ES-I3 (cell line): Measurements from ENCODE around the gene TFE3.

Experiments
- H3K36me3 ChIP-seq: 2 replicates; pipeline ENCODE4 v1.6.1; 2013; ENCODE audit warnings: mild to moderate bottlenecking, low read length, control low read depth, moderate library complexity; ENCODE audit not compliant: insufficient read depth
- H3K4me1 ChIP-seq: 2 replicates; pipeline ENCODE4 v1.6.1; 2013; ENCODE audit warnings: mild to moderate bottlenecking, control low read depth, low read length; ENCODE audit not compliant: insufficient read depth
- H3K9ac ChIP-seq: 2 replicates; pipeline ENCODE4 v1.6.1; 2013; ENCODE audit warnings: low read depth, mild to moderate bottlenecking, low read length, moderate library complexity
- H3K9me3 ChIP-seq: 2 replicates; pipeline ENCODE4 v1.6.1; 2013; ENCODE audit warnings: mild to moderate bottlenecking, low read length, moderate library complexity; ENCODE audit not compliant: control insufficient read depth, insufficient read depth

Gene TFE3

DNA sequence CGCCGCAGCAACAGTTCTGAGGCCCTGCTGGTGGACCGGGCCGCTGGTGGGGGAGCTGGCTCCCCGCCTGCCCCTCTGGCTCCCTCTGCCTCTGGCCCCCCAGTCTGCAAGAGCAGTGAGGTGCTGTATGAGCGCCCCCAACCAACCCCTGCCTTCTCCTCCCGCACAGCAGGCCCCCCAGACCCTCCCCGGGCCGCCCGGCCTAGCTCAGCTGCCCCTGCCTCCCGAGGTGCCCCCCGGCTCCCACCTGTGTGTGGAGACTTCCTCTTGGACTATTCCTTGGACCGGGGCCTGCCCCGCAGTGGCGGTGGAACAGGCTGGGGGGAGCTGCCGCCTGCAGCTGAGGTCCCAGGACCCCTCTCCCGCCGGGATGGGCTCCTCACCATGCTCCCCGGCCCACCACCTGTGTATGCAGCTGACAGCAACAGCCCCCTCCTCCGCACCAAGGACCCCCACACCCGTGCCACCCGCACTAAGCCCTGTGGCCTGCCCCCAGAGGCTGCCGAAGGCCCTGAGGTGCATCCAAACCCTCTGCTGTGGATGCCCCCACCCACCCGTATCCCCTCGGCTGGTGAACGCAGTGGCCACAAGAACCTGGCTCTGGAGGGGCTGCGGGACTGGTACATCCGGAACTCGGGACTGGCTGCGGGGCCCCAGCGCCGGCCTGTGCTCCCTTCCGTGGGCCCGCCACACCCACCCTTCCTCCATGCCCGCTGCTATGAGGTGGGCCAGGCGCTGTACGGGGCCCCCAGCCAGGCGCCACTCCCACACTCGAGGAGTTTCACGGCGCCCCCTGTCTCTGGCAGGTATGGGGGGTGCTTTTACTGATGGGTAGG is 24.3 kb upstream of the TFE3 start:
- H3K4me1 ChIP-seq = no peaks in the 10 kb centered on the region
- H3K36me3 ChIP-seq = peaks cover 4% of the 10 kb centered on the region; the same call in 1 of the 2 replicates
- H3K9me3 ChIP-seq = no peaks in the 10 kb centered on the region
- no peak overlapping the region for H3K9ac ChIP-seq

DNA sequence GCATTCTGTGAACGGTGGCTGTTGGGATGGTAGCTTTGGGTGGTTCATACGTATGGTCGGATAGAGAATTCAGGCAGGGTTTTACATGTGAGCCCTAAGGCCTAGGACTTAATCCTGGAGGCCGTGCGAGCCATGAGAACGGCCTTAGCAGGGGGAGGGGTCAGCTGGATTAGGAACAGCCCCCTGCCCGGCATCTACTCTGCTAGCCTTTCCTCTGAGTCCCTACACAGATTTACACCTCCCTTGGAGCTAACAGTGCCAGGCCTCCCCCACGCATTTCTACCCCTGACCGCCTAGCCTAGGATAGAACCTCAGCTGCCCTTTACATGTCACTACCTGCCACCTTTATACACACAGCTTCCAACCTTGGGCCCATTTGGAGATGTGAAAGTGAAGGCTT is 23.5 kb upstream of the TFE3 start:
- Histone ChIP-seq H3K36me3 (peaks cover 4% of the 10 kb centered on the region; the same call in 1 of the 2 replicates), H3K9ac (no peak overlapping the region), H3K4me1 (no peaks in the 10 kb centered on the region), H3K9me3 (no peaks in the 10 kb centered on the region)

- Histone ChIP-seq H3K9me3 (no peaks in the 10 kb centered on the region), H3K9ac (no peak overlapping the region), H3K36me3 (peaks cover 6% of the 10 kb centered on the region; the same call in 1 of the 2 replicates), H3K4me1 (no peaks in the 10 kb centered on the region)
Measured at GRCh38 chrX:49066278-49066677, 23.1 kb upstream of the TFE3 start.

DNA sequence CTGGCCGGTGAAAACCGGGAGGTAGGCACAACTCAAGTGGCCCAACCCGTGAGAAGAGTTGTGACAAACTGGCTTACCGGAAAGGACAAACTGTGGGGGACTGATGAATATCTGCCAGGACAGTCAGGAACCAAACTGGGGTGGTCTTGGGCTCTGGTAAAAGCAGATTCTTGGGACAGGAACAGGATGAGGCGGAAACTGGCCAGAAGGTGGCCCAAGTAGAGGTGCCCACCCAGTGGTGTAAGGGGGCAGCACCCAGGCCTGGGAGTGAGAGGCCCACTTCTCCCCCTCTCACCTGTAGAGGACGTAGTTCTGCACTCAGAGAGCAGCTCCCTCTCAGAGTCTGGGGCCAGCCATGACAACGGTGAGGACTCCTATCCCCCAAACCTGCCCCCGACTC is 21.6 kb upstream of the TFE3 start:
- no peaks in the 10 kb centered on the region for H3K9me3 ChIP-seq
- H3K4me1 ChIP-seq = no peaks in the 10 kb centered on the region; the same call in 1 of the 2 replicates
- no peak overlapping the region for H3K9ac ChIP-seq
- peaks cover 6% of the 10 kb centered on the region; the same call in 1 of the 2 replicates for H3K36me3 ChIP-seq

GRCh38 chrX:49064303-49064702 is 21.1 kb upstream of the TFE3 start:
- H3K9ac ChIP-seq = no peak overlapping the region
- no peaks in the 10 kb centered on the region; the same call in 1 of the 2 replicates for H3K4me1 ChIP-seq
- H3K36me3 ChIP-seq = peaks cover 6% of the 10 kb centered on the region; the same call in 1 of the 2 replicates
- H3K9me3 ChIP-seq = no peaks in the 10 kb centered on the region

GRCh38 chrX:49063715-49064114 is 20.6 kb upstream of the TFE3 start:
- no peaks in the 10 kb centered on the region; the same call in 1 of the 2 replicates for H3K4me1 ChIP-seq
- H3K9ac ChIP-seq = no peak overlapping the region
- no peaks in the 10 kb centered on the region for H3K9me3 ChIP-seq
- H3K36me3 ChIP-seq = peaks cover 6% of the 10 kb centered on the region; the same call in 1 of the 2 replicates

- Histone ChIP-seq H3K36me3 (peaks cover 6% of the 10 kb centered on the region; the same call in 1 of the 2 replicates), H3K9ac (no peak overlapping the region), H3K9me3 (no peaks in the 10 kb centered on the region), H3K4me1 (peaks cover 9% of the 10 kb centered on the region)
Measured at GRCh38 chrX:49061916-49062315, 18.8 kb upstream of the TFE3 start.

GRCh38 chrX:49061490-49061889 is 18.3 kb upstream of the TFE3 start:
- H3K36me3 ChIP-seq = peaks cover 6% of the 10 kb centered on the region; the same call in 1 of the 2 replicates
- peaks cover 9% of the 10 kb centered on the region for H3K4me1 ChIP-seq

GRCh38 chrX:49060914-49061313 is 17.8 kb upstream of the TFE3 start:
- Histone ChIP-seq H3K9ac (no peak overlapping the region), H3K36me3 (peaks cover 4% of the 10 kb centered on the region; the same call in 1 of the 2 replicates), H3K4me1 (peaks cover 9% of the 10 kb centered on the region), H3K9me3 (no peaks in the 10 kb centered on the region)

More at GRCh38 chrX:49061490-49061889, 18.3 kb upstream of the TFE3 start:
- Histone ChIP-seq H3K9ac (no peak overlapping the region), H3K9me3 (no peaks in the 10 kb centered on the region)

- Histone ChIP-seq H3K4me1 (peaks cover 9% of the 10 kb centered on the region), H3K9ac (peak overlapping the region; percentile 78; the same call in 1 of the 2 replicates), H3K9me3 (no peaks in the 10 kb centered on the region), H3K36me3 (peaks cover 5% of the 10 kb centered on the region; the same call in 1 of the 2 replicates)
Measured at GRCh38 chrX:49059681-49060085, 16.5 kb upstream of the TFE3 start.

DNA sequence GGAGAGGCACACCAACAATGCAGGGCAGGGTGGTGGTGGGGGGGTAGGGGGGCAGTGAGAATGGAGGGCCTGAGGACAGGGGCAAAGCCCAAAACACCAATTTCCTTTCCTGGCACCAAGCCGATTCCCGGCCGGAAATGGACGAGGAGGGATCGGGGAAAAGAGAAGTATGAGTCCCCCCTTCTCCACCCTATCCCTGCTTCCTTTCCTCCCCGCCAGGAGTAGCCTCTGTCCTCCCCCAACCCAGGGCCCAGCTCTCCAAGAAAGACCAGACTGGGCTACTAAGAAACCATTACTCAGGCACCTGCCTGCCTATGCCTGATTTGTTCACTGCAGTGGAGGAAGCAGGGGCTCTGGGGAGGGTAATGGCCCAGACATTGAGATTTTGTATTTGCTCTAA is 16.0 kb upstream of the TFE3 start:
- H3K36me3 ChIP-seq = peaks cover 5% of the 10 kb centered on the region; the same call in 1 of the 2 replicates
- H3K4me1 ChIP-seq = peaks cover 9% of the 10 kb centered on the region
- H3K9ac ChIP-seq = peak overlapping the region; percentile 78
- no peaks in the 10 kb centered on the region for H3K9me3 ChIP-seq

- Histone ChIP-seq H3K9ac (peak within 1 kb of the TSS; percentile 78), H3K36me3 (peaks cover 5% of the 10 kb centered on the region; the same call in 1 of the 2 replicates)
Measured at GRCh38 chrX:49058794-49059193, 15.6 kb upstream of the TFE3 start, which contains the start of gene CCDC120. CCDC120 (plus strand) TSS chrX:49058999; CDS start chrX:49062042, 3,043 bp downstream.

DNA sequence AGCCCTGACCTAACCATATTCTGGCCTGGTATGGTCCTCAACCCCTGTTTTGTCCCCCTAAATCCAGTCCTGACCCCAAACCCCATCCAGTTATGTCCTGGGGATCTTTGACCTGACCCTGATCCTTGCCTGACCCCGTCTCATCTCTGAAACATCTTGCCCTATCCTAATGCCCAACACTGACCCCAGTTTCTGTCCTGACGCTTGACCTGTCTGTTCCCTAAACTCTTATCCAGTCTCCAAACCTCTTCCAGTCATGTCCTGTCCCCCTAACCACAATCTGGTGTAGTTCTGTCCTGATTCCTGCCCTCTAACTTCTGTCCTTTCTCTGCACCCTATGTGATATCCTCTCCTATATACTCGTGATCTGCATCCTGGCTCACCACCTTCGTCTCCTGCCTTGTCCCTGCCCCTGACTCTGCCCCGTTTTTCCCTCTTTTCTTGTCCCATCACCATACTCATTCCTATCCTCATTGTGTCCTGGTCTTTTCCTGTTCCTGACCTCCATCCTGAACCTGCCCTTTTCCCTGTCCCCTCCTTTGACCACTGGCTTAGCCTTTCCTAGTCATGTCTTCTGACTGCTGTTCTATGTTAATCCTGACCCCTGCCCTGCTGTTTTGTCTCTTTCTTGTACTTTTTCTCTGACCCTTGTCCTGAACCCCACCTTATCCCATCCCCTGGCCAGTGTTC is 11.1 kb upstream of the TFE3 start:
- Histone ChIP-seq H3K4me1 (peaks cover 9% of the 10 kb centered on the region), H3K36me3 (0 out of 2 replicates have a peak, but pooled peaks cover 3% of the 10 kb centered on the region), H3K9me3 (no peaks in the 10 kb centered on the region), H3K9ac (peak overlapping the region; percentile 54)

More at GRCh38 chrX:49058794-49059193, 15.6 kb upstream of the TFE3 start, which contains the start of gene CCDC120:
- peaks cover 9% of the 10 kb centered on the region for H3K4me1 ChIP-seq
- no peaks in the 10 kb centered on the region for H3K9me3 ChIP-seq
